Activated CD4-positive, alpha-beta T cell treated with anti-CD3 and anti-CD28 coated beads for 24 hours (primary cell): ENCODE data around the gene SLC9A8.
"Not testable (repeated sequence)": the region's sequence is repeated elsewhere in the genome, so short reads cannot be mapped to it uniquely, and the experiment has no call there.

ENCODE experiments used
- DNase-seq, 2 donors: peaks; one replicate each; pipeline ENCODE4 v3.0.0-alpha.2; 2020; ENCODE audit warnings: low read depth in 2 of 2

Gene SLC9A8

GRCh38 chr20:49812507-49813304, at the start of gene SLC9A8:
Gene SLC9A8, plus strand, starts transcription at chr20:49812828. Its CDS starts 95 bp downstream, at chr20:49812923.
- DNase-seq, result peak; percentile 62 to 67

- no peak for DNase-seq
Observed at GRCh38 chr20:49762940-49763766, 49.5 kb upstream of the SLC9A8 start.

- DNase-seq, result no peak
Observed at GRCh38 chr20:49765413-49765736, 47.3 kb upstream of the SLC9A8 start.

GRCh38 chr20:49765846-49766541, 46.6 kb upstream of the SLC9A8 start:
- no peak for DNase-seq

- no peak for DNase-seq
Observed at GRCh38 chr20:49766979-49767521, 45.6 kb upstream of the SLC9A8 start.

- no peak for DNase-seq
Observed at GRCh38 chr20:49768204-49769047, 44.2 kb upstream of the SLC9A8 start.

GRCh38 chr20:49769048-49769581, 43.5 kb upstream of the SLC9A8 start:
- no peak for DNase-seq

- no peak for DNase-seq
Observed at GRCh38 chr20:49770634-49771033, 42.0 kb upstream of the SLC9A8 start.

- not testable (repeated sequence) for DNase-seq
Observed at GRCh38 chr20:49774213-49774612, 38.4 kb upstream of the SLC9A8 start.

- DNase-seq, result no peak
Observed at GRCh38 chr20:49775229-49775693, 37.4 kb upstream of the SLC9A8 start.

- DNase-seq, result no peak
Observed at GRCh38 chr20:49779972-49780371, 32.7 kb upstream of the SLC9A8 start.

- DNase-seq, result no peak
Observed at GRCh38 chr20:49781676-49782075, 31.0 kb upstream of the SLC9A8 start.

- not testable (repeated sequence) for DNase-seq
Observed at GRCh38 chr20:49782439-49782838, 30.2 kb upstream of the SLC9A8 start.

GRCh38 chr20:49783021-49783995, 29.3 kb upstream of the SLC9A8 start:
- not testable (repeated sequence) for DNase-seq

- no peak for DNase-seq
Observed at GRCh38 chr20:49784291-49784690, 28.3 kb upstream of the SLC9A8 start.

GRCh38 chr20:49785149-49785851, 27.3 kb upstream of the SLC9A8 start:
- DNase-seq, result no peak

GRCh38 chr20:49785852-49786175, 26.8 kb upstream of the SLC9A8 start:
- DNase-seq, result no peak

GRCh38 chr20:49786196-49786595, 26.4 kb upstream of the SLC9A8 start:
- no peak for DNase-seq
